ENCODE measurements around the gene JARID2. TPM values are rescaled to one million over a fixed set of nuclear protein-coding genes. Genes with fewer than 3 reads are reported as not detected.

Gene JARID2
- total and polyA plus RNA-seq, 9 of the 15 experiments (the other 6 are each of a cell fraction or from before 2014, with no cell fraction given) = 5.0 to 29.0 (median 15.6) TPM

- ATAC-seq (no peak), FAIRE-seq (peak; percentile 11), DNase-seq (ENCODE audit: extremely low read depth in 1 of 4, low spot score in 3 of 4) (no peak)
- no peak overlapping the region for H3K4me3 ChIP-seq
- TF ChIP-seq TCF15 (CRISPR knock-in tag; IDR thresholded peaks at IDR 0.05) (no peak), POLR2G (IDR thresholded peaks at IDR 0.05; ENCODE audit: low read depth, low read length) (0 out of 2 replicates have a peak, but pooled peaks have one; percentile 18)
- H3K4me2 ChIP-seq (ENCODE audit: insufficient read depth, low read length) = no peak overlapping the region
- ChIA-PET CTCF (ENCODE audit: low intra/inter-chr PET ratio) (no interaction called here), POLR2A (interaction anchor here (1.0 kb wide), 1 partner anchor 52 kb away, joined by 4 read pairs; no protein-coding TSS in a partner anchor)
- no peaks in the 10 kb centered on the region for H3K9me3 ChIP-seq (replicated peaks; ENCODE audit: control insufficient read depth, insufficient read depth, low read depth, low read length)
- H3K9ac ChIP-seq (ENCODE audit: insufficient read depth in 1 of 2, low read depth in 2 of 2, low read length in 2 of 2) = no peak overlapping the region; a peak in 1 of 4 replicates
- no peaks in the 10 kb centered on the region for H3K9me1 ChIP-seq (ENCODE audit: control insufficient read depth, insufficient read depth, low read length)
- H2AFZ ChIP-seq (ENCODE audit: low read depth, low read length) = no peak overlapping the region
- H3K36me3 ChIP-seq (ENCODE audit: control insufficient read depth, insufficient read depth, low read length) = peaks cover 78% of the 10 kb centered on the region
- peaks cover 0 to 4% of the 10 kb centered on the region in 2 experiments; a peak in 3 of 5 replicates for H3K4me1 ChIP-seq (replicated peaks in 1 of 2; ENCODE audit: control insufficient read depth in 2 of 2, insufficient read depth in 2 of 2, low read length in 2 of 2)
- 84% methylated on average over 19 of the region's 19 CpGs for WGBS (ENCODE audit: insufficient coverage, low coverage, missing lambda C conversion rate)
- in situ Hi-C loops (cut with MboI) (no loop called here), intact Hi-C loops (cut with micrococcal nuclease) (no loop called here)
- H3K27ac ChIP-seq (ENCODE audit: extremely low read depth, low read depth, low read length) = no peak overlapping the region
- H3K27me3 ChIP-seq (ENCODE audit: control insufficient read depth in 2 of 2, insufficient read depth in 2 of 2, low read length in 2 of 2) = no peaks in the 10 kb centered on the region
- BruUV-seq (replicated peaks) = no TSS peak
- no peaks in the 10 kb centered on the region for H4K20me1 ChIP-seq (replicated peaks; ENCODE audit: control insufficient read depth, insufficient read depth, low read length)
- no peaks in the 10 kb centered on the region for H3K79me2 ChIP-seq (ENCODE audit: control insufficient read depth, insufficient read depth, low read length)
Measured at GRCh38 chr6:15501826-15502445, 256.1 kb downstream of the JARID2 start.

Data from K562 (cell line).